Hepatocyte (in vitro differentiated cells): ENCODE measurements around the gene MCF2L2.

Source experiments
- EZH2phosphoT487 ChIP-seq: fragments of 200-600 bp; sonication (generic); IDR thresholded peaks from one replicate; pipeline ENCODE4 v1.6.1; 2018; ENCODE audit warnings: antibody characterized with exemption, mild to moderate bottlenecking, low read depth, moderate library complexity; ENCODE audit not compliant: unreplicated experiment, severe bottlenecking
- TF ChIP-seq, protein P1 (sequence below): fragments of 200-600 bp; sonication (generic); IDR thresholded peaks from 2 replicates; pipeline ENCODE4 v1.5.1; 2016; ENCODE audit warnings: antibody characterized with exemption, mild to moderate bottlenecking; ENCODE audit not compliant: poor library complexity

DNA sequence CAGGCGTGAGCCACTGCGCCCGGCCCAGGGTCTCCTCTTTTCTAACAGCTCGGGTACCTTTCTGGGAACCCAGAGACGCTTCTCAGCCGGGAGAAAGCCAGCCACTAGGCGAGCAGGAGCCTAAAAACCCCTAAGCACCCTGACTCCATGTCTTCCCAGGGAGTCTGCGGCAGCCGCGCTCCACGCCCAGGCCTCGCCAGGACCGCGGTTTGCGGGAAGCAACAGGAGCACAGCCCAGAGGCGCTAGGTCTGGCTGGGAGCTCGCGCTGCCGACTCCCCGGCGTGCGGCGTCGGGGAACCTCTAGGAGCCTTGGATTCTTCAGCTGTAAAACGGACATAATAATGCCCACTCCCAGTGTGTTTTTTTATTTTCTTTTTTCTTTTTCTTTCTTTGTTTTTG, 264.9 kb downstream of the MCF2L2 start:
- no peak for TF ChIP-seq EZH2phosphoT487
- TF ChIP-seq, protein P1, sequence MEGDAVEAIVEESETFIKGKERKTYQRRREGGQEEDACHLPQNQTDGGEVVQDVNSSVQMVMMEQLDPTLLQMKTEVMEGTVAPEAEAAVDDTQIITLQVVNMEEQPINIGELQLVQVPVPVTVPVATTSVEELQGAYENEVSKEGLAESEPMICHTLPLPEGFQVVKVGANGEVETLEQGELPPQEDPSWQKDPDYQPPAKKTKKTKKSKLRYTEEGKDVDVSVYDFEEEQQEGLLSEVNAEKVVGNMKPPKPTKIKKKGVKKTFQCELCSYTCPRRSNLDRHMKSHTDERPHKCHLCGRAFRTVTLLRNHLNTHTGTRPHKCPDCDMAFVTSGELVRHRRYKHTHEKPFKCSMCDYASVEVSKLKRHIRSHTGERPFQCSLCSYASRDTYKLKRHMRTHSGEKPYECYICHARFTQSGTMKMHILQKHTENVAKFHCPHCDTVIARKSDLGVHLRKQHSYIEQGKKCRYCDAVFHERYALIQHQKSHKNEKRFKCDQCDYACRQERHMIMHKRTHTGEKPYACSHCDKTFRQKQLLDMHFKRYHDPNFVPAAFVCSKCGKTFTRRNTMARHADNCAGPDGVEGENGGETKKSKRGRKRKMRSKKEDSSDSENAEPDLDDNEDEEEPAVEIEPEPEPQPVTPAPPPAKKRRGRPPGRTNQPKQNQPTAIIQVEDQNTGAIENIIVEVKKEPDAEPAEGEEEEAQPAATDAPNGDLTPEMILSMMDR: no peak
